H1 (cell line): ENCODE results near the gene PANX2. TPM values are rescaled to one million over a fixed set of nuclear protein-coding genes. Genes with fewer than 3 reads are reported as not detected.
A peak's percentile ranks its signal among the peaks of the same experiment; 100 is the strongest.
"Not testable (repeated sequence)": the region's sequence is repeated elsewhere in the genome, so short reads cannot be mapped to it uniquely, and the experiment has no call there.

Source experiments
- CTCF ChIA-PET: fragments of 300-600 bp; sonication (Branson Sonifier 250); formaldehyde crosslinking; loops from one replicate; lab custom pipeline; 2021; ENCODE audit not compliant: partially characterized antibody; lab: Charles Lee
- POLR2A ChIA-PET: fragments of 300-600 bp; sonication (Branson Sonifier 250); formaldehyde crosslinking; loops from one replicate; lab custom pipeline; 2021; ENCODE audit warnings: inconsistent platforms; ENCODE audit not compliant: partially characterized antibody; lab: Charles Lee
- DNase-seq, 2 experiments: peaks; one replicate each; pipeline versions ENCODE4 v3.0.0 to v3.0.0-alpha.2; 2010 to 2022; ENCODE audit warnings: low spot score in 2 of 2, low read depth in 1 of 2, mixed read lengths in 1 of 2
- FAIRE-seq: peaks from 2 replicates; lab custom pipeline; 2011; peaks lifted over from hg19 to GRCh38; lab: Jason Lieb, UNC
- H2AFZ ChIP-seq: 2 replicates; pipeline ENCODE4 v1.8.1; 2012; ENCODE audit warnings: low read length, inconsistent platforms
- H2AK5ac ChIP-seq: 2 replicates; pipeline ENCODE4 v1.6.1; 2013; ENCODE audit warnings: low read depth, low read length
- H2BK120ac ChIP-seq: replicated peaks from 2 replicates; pipeline ENCODE3; 2013; ENCODE audit warnings: low read depth, low read length, inconsistent platforms
- H2BK12ac ChIP-seq: 2 replicates; pipeline ENCODE4 v1.6.1; 2013; ENCODE audit warnings: low read depth, low read length
- H2BK15ac ChIP-seq: 2 replicates; pipeline ENCODE4 v1.6.1; 2013; ENCODE audit warnings: low read length
- H2BK20ac ChIP-seq: 2 replicates; pipeline ENCODE4 v1.6.1; 2013; ENCODE audit warnings: low read length
- H2BK5ac ChIP-seq: 2 replicates; pipeline ENCODE4 v1.6.1; 2013; ENCODE audit warnings: low read depth, low read length
- H3K14ac ChIP-seq: 2 replicates; pipeline ENCODE4 v1.6.1; 2013; ENCODE audit warnings: inconsistent platforms; ENCODE audit not compliant: insufficient read length
- H3K18ac ChIP-seq: 2 replicates; pipeline ENCODE4 v1.6.1; 2013; ENCODE audit warnings: low read length; ENCODE audit errors: extremely low read depth
- H3K23ac ChIP-seq: 2 replicates; pipeline ENCODE4 v1.6.1; 2013; ENCODE audit warnings: inconsistent platforms; ENCODE audit not compliant: insufficient read length
- H3K23me2 ChIP-seq: 2 replicates; pipeline ENCODE4 v1.6.1; 2013; ENCODE audit warnings: low read depth, low read length
- H3K27ac ChIP-seq: 2 replicates; pipeline ENCODE4 v1.6.1; 2011; ENCODE audit warnings: low read depth, low read length, inconsistent platforms
- H3K27me3 ChIP-seq, 4 experiments: replicated peaks in 1 of 4; 1 replicate in 1 of 4; 2 replicates in 3 of 4; pipeline versions ENCODE4 v1.6.1 to v1.8.1; 2011 to 2013; ENCODE audit warnings: low read length in 3 of 4, mild to moderate bottlenecking in 3 of 4, inconsistent platforms in 2 of 4, mixed read lengths in 2 of 4, moderate library complexity in 1 of 4; ENCODE audit not compliant: control insufficient read depth in 3 of 4, insufficient read depth in 3 of 4; ENCODE audit errors: extremely low read depth in 1 of 4
- H3K36me3 ChIP-seq, 4 experiments: 2 replicates each; pipeline versions ENCODE4 v1.6.1 to v1.8.1; 2011 to 2013; ENCODE audit warnings: mild to moderate bottlenecking in 4 of 4, low read length in 3 of 4, moderate library complexity in 2 of 4, control low read depth in 1 of 4, inconsistent platforms in 1 of 4; ENCODE audit not compliant: insufficient read depth in 4 of 4, control insufficient read depth in 2 of 4
- H3K4ac ChIP-seq: replicated peaks from 2 replicates; pipeline ENCODE3; 2013; ENCODE audit warnings: low read length, low read depth, mixed read lengths, inconsistent platforms; ENCODE audit not compliant: insufficient read length
- H3K4me1 ChIP-seq, 4 experiments: replicated peaks in 1 of 4; 1 replicate in 1 of 4; 2 replicates in 3 of 4; pipeline versions ENCODE4 v1.6.1 to v1.8.1; 2011 to 2013; ENCODE audit warnings: low read length in 3 of 4, inconsistent platforms in 2 of 4, mixed read lengths in 1 of 4; ENCODE audit not compliant: insufficient read depth in 4 of 4, control insufficient read depth in 3 of 4
- H3K4me2 ChIP-seq, 2 experiments: 2 replicates each; pipeline versions ENCODE4 v1.6.1 to v1.8.1; 2011 to 2013; ENCODE audit warnings: low read depth in 2 of 2, low read length in 2 of 2, control low read depth in 1 of 2, inconsistent platforms in 1 of 2, mild to moderate bottlenecking in 1 of 2; ENCODE audit not compliant: insufficient read depth in 1 of 2
- H3K4me3 ChIP-seq, 4 experiments: fragments of 200-600, 300-600 bp in 1 of 4; sonication (generic), shearing (Covaris generic), sonication (Bioruptor Twin) in 1 of 4; 2 replicates each; pipeline versions ENCODE4 v1.5.1 to v1.8.1; 2011 to 2016; ENCODE audit warnings: low read length in 4 of 4, low read depth in 3 of 4, control low read depth in 2 of 4, inconsistent platforms in 2 of 4, mild to moderate bottlenecking in 2 of 4, mixed read lengths in 1 of 4, moderate library complexity in 1 of 4; ENCODE audit not compliant: insufficient read depth in 2 of 4; ENCODE audit errors: extremely low read depth in 1 of 4
- H3K56ac ChIP-seq: replicated peaks from 2 replicates; pipeline ENCODE3; 2013; ENCODE audit warnings: low read depth, mild to moderate bottlenecking, mixed read lengths, low read length, inconsistent platforms; ENCODE audit not compliant: insufficient read length
- H3K79me1 ChIP-seq: 2 replicates; pipeline ENCODE4 v1.6.1; 2013; ENCODE audit warnings: low read depth, low read length, control low read depth
- H3K79me2 ChIP-seq, 2 experiments: 2 replicates each; pipeline versions ENCODE4 v1.6.1 to v1.8.1; 2012 to 2013; ENCODE audit warnings: low read length in 2 of 2, mild to moderate bottlenecking in 2 of 2, inconsistent platforms in 1 of 2; ENCODE audit not compliant: insufficient read depth in 2 of 2, control insufficient read depth in 1 of 2
- H3K9ac ChIP-seq, 4 experiments: replicated peaks in 1 of 4; 1 replicate in 1 of 4; 2 replicates in 3 of 4; pipeline versions ENCODE4 v1.6.1 to v1.8.1; 2011 to 2013; ENCODE audit warnings: low read depth in 3 of 4, low read length in 3 of 4, control low read depth in 2 of 4, mild to moderate bottlenecking in 2 of 4, moderate library complexity in 2 of 4, inconsistent platforms in 1 of 4; ENCODE audit errors: extremely low read depth in 1 of 4
- H3K9me3 ChIP-seq, 2 experiments: 2 replicates each; pipeline versions ENCODE4 v1.6.1 to v1.8.1; 2012 to 2013; ENCODE audit warnings: mild to moderate bottlenecking in 2 of 2, moderate library complexity in 2 of 2, control low read depth in 1 of 2, inconsistent platforms in 1 of 2, low read depth in 1 of 2, low read length in 1 of 2, mixed read lengths in 1 of 2; ENCODE audit not compliant: insufficient read depth in 2 of 2
- H4K20me1 ChIP-seq, 2 experiments: replicated peaks in 1 of 2; 2 replicates each; pipeline versions ENCODE3 to v1.8.1; 2011 to 2013; ENCODE audit warnings: inconsistent platforms in 2 of 2, low read length in 2 of 2, mild to moderate bottlenecking in 1 of 2; ENCODE audit not compliant: insufficient read depth in 2 of 2, control insufficient read depth in 1 of 2
- H4K5ac ChIP-seq: 2 replicates; pipeline ENCODE4 v1.6.1; 2013; ENCODE audit warnings: low read length, low read depth, mixed read lengths, inconsistent platforms; ENCODE audit not compliant: insufficient read length
- H4K8ac ChIP-seq: 2 replicates; pipeline ENCODE4 v1.8.0; 2013; ENCODE audit warnings: mild to moderate bottlenecking, moderate library complexity, low read length, inconsistent platforms; ENCODE audit not compliant: insufficient read depth; ENCODE audit errors: extremely low read depth
- H4K91ac ChIP-seq: replicated peaks from 2 replicates; pipeline ENCODE3; 2013; ENCODE audit warnings: low read length, mixed read lengths, inconsistent platforms; ENCODE audit not compliant: insufficient read length
- WGBS, 2 experiments: shearing (Covaris generic) in 1 of 2; methylation state at CpG; one replicate each; pipeline versions ENCODE4 v1.1.6 to v1.1.7; 2013 to 2015; ENCODE audit warnings: low lambda C conversion rate in 2 of 2, mixed read lengths in 2 of 2, inconsistent platforms in 1 of 2, low coverage in 1 of 2, missing lambda C conversion rate in 1 of 2; ENCODE audit not compliant: insufficient replicate concordance in 2 of 2, insufficient coverage in 1 of 2, insufficient read length in 1 of 2; ENCODE audit errors: extremely low coverage in 1 of 2, missing lambda C conversion rate in 1 of 2; 5-methylcytosine and 5-hydroxymethylcytosine counted together
- polyA plus RNA-seq, 7 experiments: library from polyadenylated mRNA; depleted of rRNA in 3 of 7; stranded (reverse) in 5 of 7; unstranded in 2 of 7; fragments of >200 nt in 5 of 7; fragments of 200-250 nt in 2 of 7; gene quantifications; 1 replicate in 5 of 7; 2 replicates in 1 of 7; 4 replicates in 1 of 7; pipeline versions ENCODE4 v1.2.1 to v1.2.3, GENCODE V29; 2011 to 2013; ENCODE audit warnings: missing spikeins in 2 of 7, mixed read lengths in 2 of 7
- total RNA-seq: library from RNA; stranded (reverse); fragmentation: NEBNext Ultra II Directional; extraction: Animal tissue kit (Norgen Biotek cat#: 25700); gene quantifications from 2 replicates; pipeline ENCODE4 v1.2.1, GENCODE V29; 2021

PANX2 gene
- total and polyA plus RNA-seq, 2 of the 8 experiments (the other 6 are each of a cell fraction or from before 2014, with no cell fraction given), result 3.5 to 5.0 TPM

DNA sequence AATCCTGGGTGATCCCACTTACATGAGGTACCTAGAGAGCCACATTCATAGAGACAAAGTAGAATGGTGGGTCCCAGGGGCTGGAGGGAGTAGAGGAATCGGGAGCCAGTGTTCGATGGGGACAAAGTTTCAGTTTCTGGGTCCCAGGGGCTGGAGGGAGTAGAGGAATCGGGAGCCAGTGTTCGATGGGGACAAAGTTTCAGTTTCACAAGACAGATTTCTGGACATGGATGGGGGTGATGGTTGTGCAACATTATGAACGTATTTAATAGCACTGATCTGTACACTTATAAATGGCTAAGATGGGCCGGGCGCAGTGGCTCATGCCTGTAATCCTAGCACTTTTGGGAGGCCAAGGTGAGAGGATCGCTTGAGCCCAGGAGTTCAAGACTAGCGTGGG is 34.5 kb downstream of the PANX2 start:
- H3K56ac ChIP-seq, H2AFZ ChIP-seq, H3K27ac ChIP-seq, H4K91ac ChIP-seq, H3K79me1 ChIP-seq, H3K4me1 ChIP-seq, H2BK20ac ChIP-seq, H4K5ac ChIP-seq, H3K27me3 ChIP-seq, H3K23ac ChIP-seq, DNase-seq, H3K4me2 ChIP-seq, FAIRE-seq, H2BK15ac ChIP-seq, H2BK12ac ChIP-seq, H3K9me3 ChIP-seq, H3K4me3 ChIP-seq, H2AK5ac ChIP-seq, H2BK5ac ChIP-seq, H3K18ac ChIP-seq, H3K4ac ChIP-seq, H2BK120ac ChIP-seq, H3K14ac ChIP-seq, H4K8ac ChIP-seq: not testable (repeated sequence)
- Histone ChIP-seq H3K36me3 (peaks cover 0 to 12% (median 2%) of the 10 kb centered on the region in 4 experiments; a peak in 5 of 8 replicates), H3K79me2 (peaks cover 0 to 13% of the 10 kb centered on the region in 2 experiments; a peak in 1 of 4 replicates), H4K20me1 (peaks cover 4 to 28% of the 10 kb centered on the region in 2 experiments), H3K23me2 (peaks cover 11% of the 10 kb centered on the region; the same call in 1 of the 2 replicates), H3K9ac (peak overlapping the region in 1 of 4 experiments; percentile 17; a peak in 1 of 7 replicates)
- ChIA-PET POLR2A (interaction anchor here (1.9 to 3.0 kb wide), 2 partner anchors 14 to 15 kb away, joined by 9 read pairs; no protein-coding TSS in a partner anchor), CTCF (interaction anchor here (0.6 to 7.0 kb wide), 2 partner anchors 28 to 55 kb away, joined by 3 to 83 read pairs; no protein-coding TSS in a partner anchor)
- WGBS, 2 experiments, result 92% methylated on average over 9 of the region's 9 CpGs; no CpG with 5 or more reads in 1 of the 2 experiments
